Fibroblast of lung (primary cell): ENCODE results near the gene CYYR1. TPM values are rescaled to one million over a fixed set of nuclear protein-coding genes. Genes with fewer than 3 reads are reported as not detected.

Experiments used
- DNase-seq, 2 donors: peaks; one replicate each; pipeline versions ENCODE4 v3.0.0 to v3.0.0-alpha.2; 2010; ENCODE audit warnings: low read depth in 2 of 2
- H2AFZ ChIP-seq: 2 replicates; pipeline ENCODE4 v1.5.1; 2012; ENCODE audit warnings: low read length, control low read depth, inconsistent platforms
- H3K27ac ChIP-seq: 2 replicates; pipeline ENCODE4 v1.5.1; 2011; ENCODE audit warnings: low read length, control low read depth; ENCODE audit not compliant: insufficient read depth
- H3K27me3 ChIP-seq: 2 replicates; pipeline ENCODE4 v1.5.1; 2011; ENCODE audit warnings: mild to moderate bottlenecking, low read length; ENCODE audit not compliant: control insufficient read depth, insufficient read depth
- H3K36me3 ChIP-seq: 2 replicates; pipeline ENCODE4 v1.5.1; 2011; ENCODE audit warnings: low read length; ENCODE audit not compliant: control insufficient read depth, insufficient read depth
- H3K4me1 ChIP-seq: 2 replicates; pipeline ENCODE4 v1.5.1; 2011; ENCODE audit warnings: low read length; ENCODE audit not compliant: control insufficient read depth, insufficient read depth; ENCODE audit errors: extremely low read depth
- H3K4me2 ChIP-seq: 2 replicates; pipeline ENCODE4 v1.5.1; 2011; ENCODE audit warnings: low read length, control low read depth; ENCODE audit not compliant: insufficient read depth; ENCODE audit errors: extremely low read depth
- H3K4me3 ChIP-seq, 4 experiments: fragments of 200-600 bp in 1 of 4; sonication (generic) in 1 of 4; replicated peaks in 1 of 4; 2 replicates each; pipeline ENCODE4 v1.5.1; 2011 to 2016; ENCODE audit warnings: low read length in 4 of 4, low read depth in 3 of 4, mild to moderate bottlenecking in 3 of 4, control low read depth in 2 of 4, inconsistent platforms in 1 of 4, mixed read lengths in 1 of 4; ENCODE audit not compliant: insufficient read depth in 1 of 4; ENCODE audit errors: control extremely low read depth in 1 of 4
- H3K79me2 ChIP-seq: 2 replicates; pipeline ENCODE4 v1.5.1; 2012; ENCODE audit warnings: mild to moderate bottlenecking, low read length, inconsistent platforms; ENCODE audit not compliant: control insufficient read depth, insufficient read depth
- H3K9ac ChIP-seq: 2 replicates; pipeline ENCODE4 v1.5.1; 2011; ENCODE audit warnings: mild to moderate bottlenecking, low read length, control low read depth; ENCODE audit not compliant: insufficient read depth
- H3K9me3 ChIP-seq: 2 replicates; pipeline ENCODE4 v1.5.1; 2012; ENCODE audit warnings: low read depth, low read length; ENCODE audit not compliant: control insufficient read depth, insufficient read depth
- H4K20me1 ChIP-seq: 2 replicates; pipeline ENCODE4 v1.5.1; 2011; ENCODE audit warnings: low read length; ENCODE audit not compliant: control insufficient read depth, insufficient read depth; ENCODE audit errors: extremely low read depth
- EZH2 ChIP-seq: IDR thresholded peaks from 2 replicates; pipeline ENCODE4 v1.5.1; 2012; ENCODE audit warnings: low read length, control low read depth, mild to moderate bottlenecking; ENCODE audit errors: missing control alignments
- polyA plus RNA-seq, 2 donors: library from polyadenylated mRNA; depleted of rRNA in 1 of 2; stranded (reverse) in 1 of 2; unstranded in 1 of 2; fragments of >200 nt; gene quantifications; 2 replicates each; pipeline ENCODE4 v1.2.1, GENCODE V29; 2011 to 2012; ENCODE audit warnings: missing spikeins in 1 of 2
- total RNA-seq: library from RNA; depleted of rRNA; stranded (reverse); fragments of >200 nt; gene quantifications from 2 replicates; pipeline ENCODE4 v1.2.1, GENCODE V29; 2014
- TF ChIP-seq, protein P1 (sequence below), 2 donors: IDR thresholded peaks in 1 of 2; conservative IDR thresholded peaks in 1 of 2; 1 replicate in 1 of 2; 2 replicates in 1 of 2; pipeline ENCODE4 v1.5.1; 2011 to 2012; ENCODE audit warnings: low read length in 2 of 2, control low read depth in 1 of 2, inconsistent platforms in 1 of 2, low read depth in 1 of 2, mild to moderate bottlenecking in 1 of 2

CYYR1 gene
- total and polyA plus RNA-seq, 2 donors (not counting 1 experiment from before 2014, with no cell fraction given): 0.17 TPM; not detected in 1

DNA sequence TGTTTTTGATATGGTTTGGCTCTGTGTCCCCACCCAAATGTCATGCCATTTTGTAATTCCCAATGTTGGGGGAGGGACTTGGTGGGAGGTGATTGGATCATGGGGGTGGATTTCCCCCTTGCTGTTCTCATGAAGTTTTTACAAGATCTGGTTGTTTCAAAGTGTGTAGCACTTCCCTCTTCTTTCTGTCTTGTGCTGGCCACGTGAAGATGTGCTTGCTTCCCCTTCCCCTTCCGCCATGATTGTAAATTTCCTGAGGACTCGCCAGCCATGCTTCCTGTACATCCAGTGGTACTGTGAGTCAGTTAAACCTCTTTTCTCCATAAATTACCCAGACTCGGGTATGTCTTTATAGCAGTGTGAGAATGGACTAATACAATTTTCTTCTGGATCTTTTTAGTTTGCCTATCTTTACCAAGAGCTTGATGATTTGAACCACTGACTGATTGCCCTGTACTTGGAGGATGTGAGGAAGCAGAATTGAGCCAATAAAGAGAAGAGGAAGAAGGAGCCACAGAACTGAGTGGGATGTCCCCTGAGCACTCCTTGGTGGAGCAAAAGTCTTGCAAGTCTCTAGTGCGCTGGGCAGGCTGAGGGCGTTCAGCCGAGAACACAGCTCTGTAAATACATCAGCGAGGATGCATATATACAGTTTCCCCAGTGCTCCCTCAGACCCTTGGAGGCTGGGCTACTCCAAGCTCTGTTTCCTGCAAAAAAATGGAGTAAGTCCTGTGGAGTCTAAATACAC is 102.6 kb downstream of the CYYR1 start:
- no peak overlapping the region for H3K9ac ChIP-seq
- DNase-seq: no peak
- no peak overlapping the region for H2AFZ ChIP-seq
- H4K20me1 ChIP-seq: no peaks in the 10 kb centered on the region
- H3K27me3 ChIP-seq: no peaks in the 10 kb centered on the region
- no peaks in the 10 kb centered on the region for H3K4me1 ChIP-seq
- H3K27ac ChIP-seq: no peak overlapping the region
- H3K79me2 ChIP-seq: no peaks in the 10 kb centered on the region
- no peak overlapping the region for H3K4me2 ChIP-seq
- H3K9me3 ChIP-seq: no peaks in the 10 kb centered on the region
- H3K4me3 ChIP-seq: no peak overlapping the region
- TF ChIP-seq, protein P1, sequence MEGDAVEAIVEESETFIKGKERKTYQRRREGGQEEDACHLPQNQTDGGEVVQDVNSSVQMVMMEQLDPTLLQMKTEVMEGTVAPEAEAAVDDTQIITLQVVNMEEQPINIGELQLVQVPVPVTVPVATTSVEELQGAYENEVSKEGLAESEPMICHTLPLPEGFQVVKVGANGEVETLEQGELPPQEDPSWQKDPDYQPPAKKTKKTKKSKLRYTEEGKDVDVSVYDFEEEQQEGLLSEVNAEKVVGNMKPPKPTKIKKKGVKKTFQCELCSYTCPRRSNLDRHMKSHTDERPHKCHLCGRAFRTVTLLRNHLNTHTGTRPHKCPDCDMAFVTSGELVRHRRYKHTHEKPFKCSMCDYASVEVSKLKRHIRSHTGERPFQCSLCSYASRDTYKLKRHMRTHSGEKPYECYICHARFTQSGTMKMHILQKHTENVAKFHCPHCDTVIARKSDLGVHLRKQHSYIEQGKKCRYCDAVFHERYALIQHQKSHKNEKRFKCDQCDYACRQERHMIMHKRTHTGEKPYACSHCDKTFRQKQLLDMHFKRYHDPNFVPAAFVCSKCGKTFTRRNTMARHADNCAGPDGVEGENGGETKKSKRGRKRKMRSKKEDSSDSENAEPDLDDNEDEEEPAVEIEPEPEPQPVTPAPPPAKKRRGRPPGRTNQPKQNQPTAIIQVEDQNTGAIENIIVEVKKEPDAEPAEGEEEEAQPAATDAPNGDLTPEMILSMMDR (conservative IDR thresholded peaks at IDR 0.05 in 1 of 2, IDR thresholded peaks at IDR 0.05 in 1 of 2; ENCODE audit: low read depth in 1 of 2, low read length in 2 of 2): no peak
- TF ChIP-seq EZH2: no peak
- no peaks in the 10 kb centered on the region for H3K36me3 ChIP-seq

DNA sequence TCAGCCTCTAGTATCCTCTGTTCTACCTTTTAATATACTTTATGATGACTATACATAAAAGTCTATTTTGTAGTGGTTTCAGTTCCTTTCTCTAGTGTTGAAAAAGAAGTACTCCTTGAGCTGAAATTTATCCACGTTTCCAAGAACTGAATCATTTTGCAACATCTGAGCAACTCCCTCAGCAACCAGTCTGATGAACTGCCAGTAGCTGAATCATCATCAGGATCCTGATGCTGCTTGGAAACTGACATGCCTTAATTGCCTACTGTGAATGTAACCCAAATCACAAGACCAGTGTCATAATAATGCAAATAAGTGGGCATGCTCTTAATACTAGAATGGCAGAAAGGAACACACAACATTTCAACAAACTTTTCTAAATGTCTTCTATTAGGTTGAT is 103.3 kb downstream of the CYYR1 start:
- Histone ChIP-seq H3K9me3 (no peaks in the 10 kb centered on the region), H4K20me1 (no peaks in the 10 kb centered on the region), H3K4me2 (no peak overlapping the region), H3K4me3 (no peak overlapping the region), H3K36me3 (no peaks in the 10 kb centered on the region), H3K79me2 (no peaks in the 10 kb centered on the region), H3K9ac (no peak overlapping the region), H3K27ac (no peak overlapping the region), H3K27me3 (peaks cover 2% of the 10 kb centered on the region), H2AFZ (no peak overlapping the region), H3K4me1 (no peaks in the 10 kb centered on the region)
- no peak for TF ChIP-seq EZH2
- TF ChIP-seq, protein P1 (conservative IDR thresholded peaks at IDR 0.05 in 1 of 2, IDR thresholded peaks at IDR 0.05 in 1 of 2; ENCODE audit: low read depth in 1 of 2, low read length in 2 of 2): no peak
- peak; percentile 80 to 93 for DNase-seq

DNA sequence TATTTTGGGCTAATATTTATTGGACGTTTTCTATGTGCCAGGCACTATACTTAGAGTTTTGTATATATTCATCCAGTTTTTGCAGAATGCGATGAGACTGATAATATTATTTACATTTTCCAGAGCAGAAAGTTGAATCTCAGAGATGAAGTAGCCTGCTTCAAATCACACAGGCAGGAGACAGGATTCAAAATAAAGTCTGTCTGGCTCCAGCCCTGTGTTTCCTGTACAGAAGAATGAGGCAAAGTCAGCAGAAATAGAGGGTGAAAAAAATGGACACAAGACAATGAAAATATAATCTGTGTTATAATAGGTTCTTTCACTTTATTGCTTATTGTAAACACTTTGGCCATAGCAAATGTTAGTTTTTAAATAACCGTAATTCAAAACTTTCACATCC is 107.2 kb downstream of the CYYR1 start:
- Histone ChIP-seq H3K9ac (no peak overlapping the region), H3K27ac (no peak overlapping the region), H3K79me2 (no peaks in the 10 kb centered on the region), H3K36me3 (no peaks in the 10 kb centered on the region), H3K4me2 (no peak overlapping the region), H3K4me1 (no peaks in the 10 kb centered on the region), H2AFZ (no peak overlapping the region), H3K27me3 (peaks cover 2% of the 10 kb centered on the region), H4K20me1 (no peaks in the 10 kb centered on the region), H3K9me3 (no peaks in the 10 kb centered on the region), H3K4me3 (no peak overlapping the region)
- TF ChIP-seq EZH2: no peak
- TF ChIP-seq, protein P1 (conservative IDR thresholded peaks at IDR 0.05 in 1 of 2, IDR thresholded peaks at IDR 0.05 in 1 of 2; ENCODE audit: low read depth in 1 of 2, low read length in 2 of 2): no peak
- no peak for DNase-seq
